ENCODE measurements around the gene STRN3. TPM values are rescaled to one million over a fixed set of nuclear protein-coding genes. Genes with fewer than 3 reads are reported as not detected.

STRN3 gene
- total and polyA plus RNA-seq, 2 of the 8 experiments (the other 6 are each of a cell fraction or from before 2014, with no cell fraction given), result 8.7 to 38.1 TPM

DNA sequence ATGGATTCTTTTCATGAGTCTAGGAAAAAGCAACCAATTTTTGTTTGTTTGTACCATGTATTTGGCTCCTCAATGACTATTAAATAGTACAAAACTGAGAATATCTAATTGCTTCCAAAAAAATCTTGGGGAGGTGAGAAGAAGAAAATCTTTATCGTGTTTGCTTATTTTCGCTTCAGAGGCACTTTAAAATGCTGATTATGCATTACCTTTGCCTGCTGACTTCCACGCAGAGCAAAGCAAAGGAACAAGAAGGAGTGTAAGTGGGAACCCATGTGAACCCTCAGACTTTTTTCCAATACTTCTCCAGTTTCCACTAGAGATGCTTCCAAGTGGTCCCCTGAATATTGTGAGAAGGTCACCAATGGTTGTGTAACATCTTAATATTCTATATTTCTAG, 43.2 kb upstream of the STRN3 start:
- Histone ChIP-seq H3K23ac (ENCODE audit: insufficient read length) (no peak overlapping the region), H3K9ac (replicated peaks in 1 of 4; ENCODE audit: extremely low read depth in 1 of 4, low read depth in 3 of 4, low read length in 3 of 4) (no peak overlapping the region), H3K27ac (ENCODE audit: low read depth, low read length) (no peak overlapping the region), H2BK12ac (ENCODE audit: low read depth, low read length) (no peak overlapping the region), H4K91ac (replicated peaks; ENCODE audit: insufficient read length, low read length) (no peak overlapping the region), H3K23me2 (ENCODE audit: low read depth, low read length) (no peaks in the 10 kb centered on the region), H3K4me3 (ENCODE audit: extremely low read depth in 1 of 4, insufficient read depth in 2 of 4, low read depth in 3 of 4, low read length in 4 of 4) (no peak overlapping the region), H3K4me1 (replicated peaks in 1 of 4; ENCODE audit: control insufficient read depth in 3 of 4, insufficient read depth in 4 of 4, low read length in 3 of 4) (no peaks in the 10 kb centered on the region), H3K9me3 (ENCODE audit: insufficient read depth in 2 of 2, low read depth in 1 of 2, low read length in 1 of 2) (no peaks in the 10 kb centered on the region), H3K56ac (replicated peaks; ENCODE audit: insufficient read length, low read depth, low read length) (no peak overlapping the region), H3K36me3 (ENCODE audit: control insufficient read depth in 2 of 4, insufficient read depth in 4 of 4, low read length in 3 of 4) (peaks cover 0 to 2% (median 0%) of the 10 kb centered on the region in 4 experiments; a peak in 1 of 8 replicates), H2BK120ac (replicated peaks; ENCODE audit: low read depth, low read length) (no peak overlapping the region), H3K4ac (replicated peaks; ENCODE audit: insufficient read length, low read depth, low read length) (no peak overlapping the region), H4K20me1 (replicated peaks in 1 of 2; ENCODE audit: control insufficient read depth in 1 of 2, insufficient read depth in 2 of 2, low read length in 2 of 2) (no peaks in the 10 kb centered on the region), H4K5ac (ENCODE audit: insufficient read length, low read depth, low read length) (no peak overlapping the region), H3K79me1 (ENCODE audit: low read depth, low read length) (no peaks in the 10 kb centered on the region), H3K14ac (ENCODE audit: insufficient read length) (no peak overlapping the region), H2BK5ac (ENCODE audit: low read depth, low read length) (no peak overlapping the region), H3K79me2 (ENCODE audit: control insufficient read depth in 1 of 2, insufficient read depth in 2 of 2, low read length in 2 of 2) (no peaks in the 10 kb centered on the region), H3K18ac (ENCODE audit: extremely low read depth, low read length) (no peak overlapping the region), H4K8ac (ENCODE audit: extremely low read depth, insufficient read depth, low read length) (no peak overlapping the region), H2BK15ac (ENCODE audit: low read length) (no peak overlapping the region), H3K27me3 (replicated peaks in 1 of 4; ENCODE audit: control insufficient read depth in 3 of 4, extremely low read depth in 1 of 4, insufficient read depth in 3 of 4, low read length in 3 of 4) (no peaks in the 10 kb centered on the region), H2AK5ac (ENCODE audit: low read depth, low read length) (no peak overlapping the region), H3K4me2 (ENCODE audit: insufficient read depth in 1 of 2, low read depth in 2 of 2, low read length in 2 of 2) (no peak overlapping the region), H2BK20ac (ENCODE audit: low read length) (no peak overlapping the region), H2AFZ (ENCODE audit: low read length) (no peak overlapping the region)
- FAIRE-seq, result no peak
- DNase-seq (ENCODE audit: low read depth in 1 of 2, low spot score in 2 of 2), result no peak
- POLR2A ChIA-PET (ENCODE audit: partially characterized antibody), result no interaction called here
- CTCF ChIA-PET (ENCODE audit: partially characterized antibody), result interaction anchor here (1.1 to 1.2 kb wide), 2 partner anchors 11 to 13 kb away, joined by 3 to 5 read pairs; no protein-coding TSS in a partner anchor
- 88% methylated on average over 3 of the region's 3 CpGs; no CpG with 5 or more reads in 1 of the 2 experiments for WGBS, 2 experiments (ENCODE audit: extremely low coverage in 1 of 2, insufficient coverage in 1 of 2, insufficient read length in 1 of 2, insufficient replicate concordance in 2 of 2, low coverage in 1 of 2, low lambda C conversion rate in 2 of 2, missing lambda C conversion rate in 1 of 2)
- no peak for TF ChIP-seq RXRA (IDR thresholded peaks at IDR 0.05; ENCODE audit: insufficient read depth, low read depth, low read length)
- TF ChIP-seq GABPA (IDR thresholded peaks at IDR 0.05; ENCODE audit: borderline replicate concordance, insufficient read depth, low read length), result no peak
- no peak for TF ChIP-seq POLR2A (IDR thresholded peaks at IDR 0.05; ENCODE audit: control extremely low read depth in 1 of 2, low read depth in 2 of 2, low read length in 2 of 2)
- TF ChIP-seq SP1 (IDR thresholded peaks at IDR 0.05; ENCODE audit: low read depth, low read length), result no peak
- TF ChIP-seq SIN3A (conservative IDR thresholded peaks at IDR 0.05 in 1 of 2, IDR thresholded peaks at IDR 0.05 in 1 of 2; ENCODE audit: low read depth in 1 of 2, low read length in 2 of 2), result no peak
- no peak for TF ChIP-seq KDM1A (IDR thresholded peaks at IDR 0.05; ENCODE audit: borderline replicate concordance, low read length)
- no peak for TF ChIP-seq BRCA1 (IDR thresholded peaks at IDR 0.05; ENCODE audit: low read depth, low read length)
- TF ChIP-seq CEBPB (IDR thresholded peaks at IDR 0.05; ENCODE audit: low read depth, low read length), result no peak
- TF ChIP-seq, protein P1, sequence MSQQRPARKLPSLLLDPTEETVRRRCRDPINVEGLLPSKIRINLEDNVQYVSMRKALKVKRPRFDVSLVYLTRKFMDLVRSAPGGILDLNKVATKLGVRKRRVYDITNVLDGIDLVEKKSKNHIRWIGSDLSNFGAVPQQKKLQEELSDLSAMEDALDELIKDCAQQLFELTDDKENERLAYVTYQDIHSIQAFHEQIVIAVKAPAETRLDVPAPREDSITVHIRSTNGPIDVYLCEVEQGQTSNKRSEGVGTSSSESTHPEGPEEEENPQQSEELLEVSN (IDR thresholded peaks at IDR 0.05), result no peak
- no peak for TF ChIP-seq SP4 (IDR thresholded peaks at IDR 0.05; ENCODE audit: low read length)
- TF ChIP-seq ASH2L (IDR thresholded peaks at IDR 0.05; ENCODE audit: low read length), result no peak
- TF ChIP-seq GTF2F1 (IDR thresholded peaks at IDR 0.05; ENCODE audit: borderline replicate concordance, low read depth, low read length), result no peak
- TF ChIP-seq TBP (IDR thresholded peaks at IDR 0.05; ENCODE audit: low read depth, low read length), result no peak
- TF ChIP-seq CTBP2 (IDR thresholded peaks at IDR 0.05; ENCODE audit: borderline replicate concordance, insufficient read depth, insufficient read length, low read length), result no peak

Measured in H1 (cell line).